Hematopoietic multipotent progenitor cell (in vitro differentiated cells): ENCODE data around the gene MET. TPM values are rescaled to one million over a fixed set of nuclear protein-coding genes. Genes with fewer than 3 reads are reported as not detected.
"Not testable (repeated sequence)": the region's sequence is repeated elsewhere in the genome, so short reads cannot be mapped to it uniquely, and the experiment has no call there.

Source experiments
- DNase-seq, 3 donors: peaks; one replicate each; pipeline ENCODE4 v3.0.0-alpha.2; 2011 to 2015; ENCODE audit warnings: low read depth in 2 of 3, low spot score in 2 of 3
- total RNA-seq: library from RNA; depleted of rRNA; stranded (reverse); fragments of >200 nt; gene quantifications from one replicate; pipeline ENCODE4 v1.2.3, GENCODE V29; 2012

MET gene
- total RNA-seq, 1 donor = under 0.01 TPM

DNA sequence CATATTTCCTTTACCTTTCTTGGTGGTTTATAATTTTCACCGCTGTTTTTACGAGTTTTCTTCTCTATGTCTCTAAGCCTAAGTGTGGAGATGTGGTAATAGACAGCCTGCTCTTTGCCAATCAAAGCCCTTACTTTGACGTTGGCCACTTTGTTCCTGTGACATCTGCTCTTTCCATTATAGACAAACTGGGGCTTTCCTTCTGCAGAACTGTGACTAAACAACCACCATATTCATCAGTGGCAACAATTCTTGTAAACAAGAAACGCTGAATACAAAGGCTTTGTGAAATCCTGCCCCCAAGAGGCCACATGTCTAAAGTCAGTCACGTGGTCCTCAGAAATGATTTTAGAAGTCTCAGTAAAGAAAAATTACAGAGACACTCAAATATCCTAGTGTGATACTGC, 130.8 kb downstream of the MET start:
- peak in 2 of 3 donors; percentile 47 to 74 for DNase-seq

DNA sequence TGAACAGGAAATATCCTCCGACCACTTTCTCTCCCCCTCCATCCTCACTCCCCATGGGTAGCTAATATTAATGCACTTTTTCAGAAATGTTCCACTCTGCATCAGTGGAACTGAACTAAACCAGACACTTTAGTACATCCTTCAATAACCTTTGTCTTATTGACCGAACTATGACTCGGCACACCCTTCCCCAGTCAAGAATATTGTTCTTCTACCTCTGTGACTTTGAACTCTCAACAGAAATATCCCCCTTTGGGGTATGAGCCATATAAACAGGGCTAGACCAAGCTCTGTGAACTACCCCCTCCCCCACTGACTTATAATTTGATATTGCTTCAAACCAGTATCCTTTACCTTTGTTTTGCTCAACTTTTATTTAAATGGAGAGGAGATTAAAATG, 132.5 kb downstream of the MET start:
- no peak for DNase-seq

DNA sequence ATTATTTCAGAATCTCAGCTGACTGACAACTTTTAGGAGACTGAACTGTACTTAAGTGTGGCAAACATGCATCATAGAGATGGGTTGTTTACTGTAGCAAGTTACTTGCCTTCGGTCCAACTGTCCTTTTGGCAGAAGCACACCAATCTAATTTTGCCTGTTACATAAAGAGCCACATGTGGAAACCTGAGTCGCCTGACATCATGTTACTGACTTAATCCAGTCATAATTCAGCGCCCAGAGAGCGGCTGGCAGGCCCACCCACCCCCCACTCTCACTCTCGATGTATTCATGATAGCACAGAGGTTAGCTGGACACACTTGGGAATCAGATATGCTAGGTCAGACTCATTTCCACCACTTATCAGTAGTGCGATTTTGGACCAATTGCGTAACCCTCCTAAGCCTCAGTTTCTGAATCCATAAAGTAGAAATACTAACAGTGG, 133.1 kb downstream of the MET start:
- no peak for DNase-seq

DNA sequence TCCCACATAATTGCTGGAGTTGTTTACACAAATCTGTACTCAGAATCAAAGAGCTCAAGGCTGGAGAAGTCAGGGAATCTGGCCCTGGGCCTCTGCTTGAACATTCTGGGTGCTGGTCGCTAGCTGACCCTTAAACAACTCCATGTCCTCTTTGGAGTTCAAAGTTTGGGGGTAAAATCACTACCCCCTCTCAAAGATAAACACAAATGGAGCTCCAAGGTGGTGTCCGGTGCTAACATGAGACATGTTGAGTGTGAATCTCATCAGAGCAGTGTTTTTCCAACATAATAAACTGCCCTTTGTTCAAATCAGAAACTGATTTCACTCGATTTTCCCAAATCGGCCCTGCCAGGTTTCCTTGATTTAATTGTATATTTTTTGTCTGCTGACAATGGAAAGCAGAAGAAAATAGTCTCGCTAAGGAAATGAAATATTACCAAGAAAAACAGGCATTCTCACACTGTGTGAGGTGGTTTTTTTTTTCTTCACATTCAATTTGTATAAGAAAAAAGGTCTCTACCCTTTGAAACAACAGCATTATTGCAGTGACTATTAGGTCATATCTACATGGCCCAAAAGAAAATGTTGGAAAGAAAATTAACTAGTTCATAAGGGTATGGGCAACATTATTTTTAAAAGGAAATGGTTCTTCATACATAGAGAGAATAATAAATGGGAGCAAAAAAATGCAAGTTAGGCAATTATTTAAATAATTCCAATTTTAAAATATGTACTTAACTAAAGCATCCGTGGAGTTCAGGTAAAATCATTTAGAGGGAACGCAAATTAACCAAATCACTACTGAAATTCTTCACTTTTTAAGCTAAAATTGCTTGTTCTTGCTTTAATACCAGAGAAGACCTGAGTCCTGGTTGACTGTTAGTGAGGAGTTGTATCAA, 134.3 kb downstream of the MET start:
- DNase-seq = no peak

DNA sequence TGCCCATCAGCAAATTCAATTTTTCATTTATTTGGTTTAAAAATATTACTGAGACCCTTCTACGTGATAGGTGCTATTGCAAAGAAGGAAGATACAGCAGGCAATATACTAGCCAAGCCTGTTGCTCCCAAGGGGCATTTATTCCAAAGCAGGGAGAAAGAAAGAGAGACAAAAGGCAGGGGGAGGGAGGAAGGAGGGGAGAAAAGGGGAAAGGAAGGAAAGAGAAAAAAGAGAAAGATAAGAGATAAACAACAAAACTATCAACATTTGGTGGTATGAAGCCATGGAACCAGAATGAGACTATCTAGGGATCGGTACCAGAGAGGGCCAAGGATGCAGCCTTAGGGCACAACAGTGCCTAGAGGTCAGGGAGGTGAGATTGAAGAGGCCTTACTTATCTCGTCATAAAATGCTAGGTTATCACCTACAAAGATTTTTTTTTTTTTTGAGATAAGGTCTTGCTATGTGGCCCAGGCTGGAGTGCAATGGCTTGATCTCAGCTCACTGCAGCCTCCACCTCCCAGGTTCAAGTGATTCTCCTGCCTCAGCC, 135.1 kb downstream of the MET start:
- DNase-seq = no peak

DNA sequence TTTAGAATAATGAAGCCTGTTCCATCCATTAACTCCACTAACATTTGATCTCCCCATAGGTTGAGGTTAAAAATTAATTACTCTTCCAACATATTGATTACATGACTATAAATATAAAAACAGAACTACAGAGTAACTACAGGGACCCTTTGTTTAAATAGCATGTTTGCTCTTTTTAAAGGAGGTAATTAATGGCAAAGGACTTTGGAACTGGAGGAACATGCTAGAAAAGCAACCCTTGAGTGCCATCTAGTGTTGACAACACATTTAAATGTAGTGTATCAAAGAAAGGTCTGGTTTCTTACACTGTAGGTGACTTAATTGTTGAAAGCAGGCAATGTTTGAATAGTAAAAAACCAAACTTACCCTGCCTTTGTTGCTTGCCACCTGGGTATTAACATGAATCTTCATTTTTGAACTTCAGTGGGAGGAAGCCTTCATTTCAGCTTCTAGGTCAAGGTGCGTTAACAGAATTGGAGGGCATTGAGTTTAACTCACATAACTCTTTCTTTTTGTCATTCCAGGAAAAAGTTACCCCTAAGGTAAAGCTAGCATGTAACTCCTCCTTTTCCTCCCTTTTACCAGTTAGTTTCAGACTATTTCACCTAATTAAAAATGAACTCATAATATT, 137.8 kb downstream of the MET start:
- DNase-seq = peak in 2 of 3 donors; percentile 48 to 80

DNA sequence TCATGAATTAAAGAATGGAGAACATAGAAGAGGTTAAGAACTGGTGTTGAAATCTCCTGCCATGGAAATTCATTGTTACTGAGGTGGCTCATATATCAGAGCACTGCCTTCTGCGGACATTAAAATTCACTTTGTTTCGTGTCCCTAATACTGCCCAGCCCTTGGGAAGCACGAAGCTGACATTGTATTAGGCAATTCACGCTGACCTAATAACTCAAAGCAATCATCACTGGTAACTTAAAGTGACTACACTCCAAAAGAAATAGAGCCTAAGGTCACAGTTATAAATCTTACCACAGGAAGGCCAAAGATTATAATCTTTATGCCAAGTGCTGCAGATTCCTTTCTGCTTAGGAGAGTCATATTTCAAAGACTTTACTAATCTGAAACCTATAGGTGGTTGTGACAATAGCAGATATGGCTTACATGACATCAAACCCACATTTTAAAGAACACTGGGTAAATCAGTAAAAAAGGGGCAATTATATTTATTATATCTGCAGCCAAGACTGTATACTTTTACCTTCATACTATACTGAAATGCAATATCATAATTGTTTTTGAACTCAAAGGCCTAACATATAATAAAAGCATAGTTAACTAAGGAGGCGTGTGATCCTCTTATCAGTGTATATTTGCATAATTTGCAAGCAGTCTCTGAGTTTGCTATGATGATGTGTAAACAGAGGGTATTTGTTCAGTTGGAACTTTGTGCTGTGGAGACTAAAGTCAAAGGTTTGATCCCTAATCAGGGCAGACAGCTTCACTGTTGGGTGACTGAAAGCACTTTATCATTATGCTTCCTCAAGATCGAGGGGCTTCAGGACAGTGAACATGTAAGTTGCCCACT, 138.5 kb downstream of the MET start:
- peak in 1 of 3 donors; percentile 7 for DNase-seq

DNA sequence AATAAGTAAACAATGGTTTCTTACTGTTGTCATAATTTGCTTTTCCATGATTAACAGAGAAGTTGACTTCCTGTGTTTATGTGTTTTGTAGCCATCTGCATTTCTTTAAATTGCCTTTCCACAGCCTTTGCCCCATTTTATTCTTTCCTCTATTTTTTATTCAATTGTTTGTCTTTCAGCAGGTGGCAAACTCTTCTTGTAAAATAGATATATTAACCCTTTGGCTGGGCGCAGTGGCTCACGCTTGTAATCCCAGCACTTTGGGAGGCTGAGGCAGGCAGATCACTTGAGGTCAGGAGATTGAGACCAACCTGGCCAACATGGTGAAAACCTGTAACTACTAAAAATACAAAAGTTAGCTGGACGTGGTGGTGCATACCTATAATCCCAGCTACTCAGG, 139.8 kb downstream of the MET start:
- DNase-seq = no peak

DNA sequence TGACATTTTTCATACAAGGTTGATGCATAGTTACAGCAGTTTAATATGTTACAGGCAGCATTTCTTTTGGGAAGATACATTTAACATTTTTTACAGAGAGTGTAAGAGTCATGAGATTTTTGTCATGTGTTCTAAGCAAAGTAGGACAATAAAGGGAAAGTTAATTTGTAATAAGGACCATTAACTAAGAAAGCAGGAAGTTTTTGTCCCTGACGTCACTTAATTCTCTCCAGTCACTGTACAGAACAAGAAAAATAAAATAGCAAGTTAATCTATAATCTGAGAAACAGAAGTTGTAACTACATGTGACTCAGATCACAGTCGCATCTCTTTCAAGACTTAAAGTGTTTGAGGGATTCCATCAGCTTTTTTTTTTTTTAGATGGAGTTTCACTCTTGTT, 140.9 kb downstream of the MET start:
- no peak for DNase-seq

DNA sequence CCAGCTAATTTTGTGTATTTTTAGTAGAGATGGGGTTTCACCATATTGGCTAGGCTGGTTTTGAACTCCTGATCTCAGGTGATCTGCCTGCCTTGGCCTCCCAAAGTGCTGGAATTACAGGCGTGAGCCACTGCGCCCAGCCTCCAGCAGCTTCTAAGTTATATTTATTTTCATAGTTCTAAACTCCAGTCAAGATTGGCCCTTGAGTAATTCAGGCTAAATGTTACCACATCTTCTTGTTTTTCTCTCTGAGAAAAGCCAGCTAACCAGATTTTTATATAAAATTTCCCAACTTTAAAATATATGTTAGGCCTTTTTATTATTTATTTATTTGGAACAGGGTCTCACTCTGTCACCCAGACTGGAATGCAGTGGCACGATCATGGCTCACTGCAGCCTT, 141.4 kb downstream of the MET start:
- not testable (repeated sequence) for DNase-seq

DNA sequence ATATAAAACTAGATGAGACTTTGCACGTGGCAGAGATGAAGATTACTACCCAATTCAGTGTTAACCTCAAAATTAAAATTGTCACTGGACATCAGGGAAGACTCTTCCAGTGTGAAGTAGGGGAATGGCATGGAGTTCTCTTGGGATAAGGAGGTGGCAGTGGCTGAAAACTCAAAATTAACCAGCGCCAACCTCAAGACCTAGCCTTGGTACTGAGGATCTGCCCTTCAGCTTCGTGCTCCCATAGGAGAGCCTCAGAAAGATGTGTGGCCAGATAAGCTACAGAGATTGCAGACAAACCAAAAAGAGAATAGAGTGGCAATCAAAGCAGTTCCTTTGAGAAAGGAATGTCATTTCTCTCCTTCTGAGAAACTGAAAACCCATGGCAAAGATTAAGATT, 143.0 kb downstream of the MET start:
- no peak for DNase-seq

DNA sequence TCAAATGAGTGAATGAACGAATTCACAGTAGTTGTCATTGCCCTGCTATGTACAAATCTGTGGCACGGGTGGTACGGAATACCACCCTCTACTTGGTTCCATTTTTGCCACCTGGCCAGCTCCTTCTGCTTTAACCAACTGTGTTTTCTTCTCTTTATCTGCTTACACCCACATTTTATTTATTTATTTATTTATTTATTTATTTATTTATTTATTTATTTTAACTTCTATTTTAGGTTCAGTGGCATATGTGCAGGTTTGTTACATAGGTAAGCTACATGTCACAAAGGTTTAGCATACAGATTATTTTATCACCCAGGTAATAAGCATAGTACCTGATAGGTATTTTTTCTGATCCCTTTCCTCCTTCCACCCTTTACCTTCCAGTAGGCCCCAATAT, 148.2 kb downstream of the MET start:
- no peak for DNase-seq

DNA sequence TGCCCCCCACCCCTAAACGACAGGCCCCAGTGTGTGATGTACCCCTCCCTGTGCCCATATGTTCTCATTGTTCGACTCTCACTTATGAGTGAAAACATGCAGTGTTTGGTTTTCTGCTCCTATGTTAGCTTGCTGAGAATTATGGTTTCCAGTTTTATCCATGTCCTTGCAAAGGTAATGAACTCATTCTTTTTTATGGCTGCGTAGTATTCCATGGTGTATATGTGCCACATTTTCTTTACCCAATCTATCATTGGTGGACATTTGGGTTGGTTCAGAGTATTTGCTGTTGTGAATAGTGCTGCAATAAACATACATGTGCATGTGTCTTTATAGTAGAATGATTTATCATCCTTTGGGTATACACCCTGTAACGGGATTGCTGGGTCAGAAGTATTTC, 149.7 kb downstream of the MET start:
- not testable (repeated sequence) for DNase-seq

DNA sequence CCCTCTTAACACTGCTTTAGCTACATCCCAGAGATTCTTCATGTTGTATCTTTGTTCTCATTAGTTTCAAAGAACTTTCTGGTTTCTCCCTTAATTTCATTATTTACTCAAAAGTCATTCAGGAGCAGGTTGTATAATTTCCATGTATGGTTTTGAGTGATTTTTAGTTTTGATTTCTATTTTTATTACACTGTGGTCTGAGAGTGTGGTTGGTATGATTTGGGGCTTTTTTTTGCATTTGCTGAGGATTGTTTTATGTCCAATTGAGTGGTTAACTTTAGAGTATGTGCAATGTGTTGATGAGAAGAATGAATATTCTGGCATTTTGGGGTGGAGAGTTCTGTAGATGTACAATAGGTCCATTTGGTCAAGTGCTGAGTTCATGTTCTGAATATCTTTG, 152.5 kb downstream of the MET start:
- DNase-seq = no peak

DNA sequence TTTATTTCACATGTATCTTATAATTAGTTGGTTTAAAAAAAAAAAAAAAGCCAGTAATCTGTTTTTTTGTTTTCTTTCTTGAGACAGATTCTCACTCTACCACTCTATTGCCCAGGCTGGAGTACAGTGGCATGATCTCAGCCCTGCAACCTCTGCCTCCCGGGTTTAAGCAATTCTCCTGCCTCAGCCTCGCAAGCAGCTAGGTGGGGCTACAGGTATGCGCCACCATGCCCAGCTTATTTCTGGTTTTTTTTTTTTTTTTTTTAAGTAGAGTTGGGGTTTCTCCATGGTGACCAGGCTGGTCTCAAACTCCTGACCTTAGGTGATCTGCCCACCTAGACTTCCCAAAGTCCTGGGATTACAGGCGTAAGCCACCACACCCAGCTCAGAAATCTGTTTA, 156.3 kb downstream of the MET start:
- DNase-seq = peak in 1 of 3 donors; percentile 26

DNA sequence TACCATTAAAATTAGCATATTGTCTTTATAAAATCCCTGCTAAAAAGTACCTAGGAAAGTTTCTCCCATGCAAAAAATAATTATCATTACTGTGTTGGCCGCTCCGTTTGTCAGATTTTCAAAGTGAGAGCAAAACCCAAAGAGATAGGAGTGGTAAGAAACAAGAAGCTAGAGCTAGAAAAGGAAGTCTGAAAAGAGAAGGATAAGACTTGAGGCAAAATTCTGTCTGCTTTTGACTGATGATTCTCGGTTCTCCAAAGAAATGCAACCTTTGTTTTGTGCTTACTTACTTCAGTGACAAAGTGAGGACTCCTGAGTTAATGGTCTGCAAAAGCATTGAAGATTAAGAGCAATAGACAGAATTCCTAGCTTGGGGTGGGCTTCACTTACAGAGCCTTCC, 157.0 kb downstream of the MET start:
- peak in 1 of 3 donors; percentile 26 for DNase-seq

DNA sequence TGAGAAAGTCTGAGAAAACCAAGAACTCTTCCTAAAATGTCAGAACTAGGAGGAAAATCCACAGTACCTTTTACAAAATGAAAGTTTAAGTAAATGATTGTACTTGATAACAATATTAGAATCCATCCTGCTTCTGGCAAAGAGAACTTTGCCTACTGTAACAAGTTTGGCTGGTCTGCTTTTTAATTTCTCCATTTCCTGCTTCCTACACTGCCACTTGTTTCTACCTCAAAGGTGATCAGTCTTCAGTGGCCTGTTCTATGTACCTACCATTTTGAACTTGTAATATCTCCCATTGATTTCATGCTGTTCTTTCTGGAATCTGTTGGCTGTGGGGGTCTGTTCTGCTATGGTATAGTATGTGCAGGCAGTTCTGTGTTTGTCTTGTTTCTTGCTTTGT, 157.5 kb downstream of the MET start:
- DNase-seq = no peak

DNA sequence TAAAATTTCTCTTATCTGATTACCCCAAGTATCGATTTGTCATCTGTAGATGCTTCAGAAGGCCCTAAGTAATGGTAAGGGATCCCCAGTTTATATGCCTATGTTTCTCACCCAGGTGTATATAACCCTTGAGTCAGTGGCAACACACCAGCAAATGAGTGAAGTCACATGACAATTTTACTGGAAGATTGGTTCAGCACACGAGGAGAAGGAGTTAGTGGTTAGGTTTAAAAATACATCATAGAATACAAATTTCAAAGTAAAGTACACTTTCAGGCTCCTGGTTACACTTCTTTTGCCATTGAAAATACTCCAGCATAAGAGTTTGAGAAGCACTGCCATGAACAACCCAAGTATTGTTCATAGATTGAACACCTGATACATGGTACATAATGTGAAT, 160.7 kb downstream of the MET start:
- no peak for DNase-seq

DNA sequence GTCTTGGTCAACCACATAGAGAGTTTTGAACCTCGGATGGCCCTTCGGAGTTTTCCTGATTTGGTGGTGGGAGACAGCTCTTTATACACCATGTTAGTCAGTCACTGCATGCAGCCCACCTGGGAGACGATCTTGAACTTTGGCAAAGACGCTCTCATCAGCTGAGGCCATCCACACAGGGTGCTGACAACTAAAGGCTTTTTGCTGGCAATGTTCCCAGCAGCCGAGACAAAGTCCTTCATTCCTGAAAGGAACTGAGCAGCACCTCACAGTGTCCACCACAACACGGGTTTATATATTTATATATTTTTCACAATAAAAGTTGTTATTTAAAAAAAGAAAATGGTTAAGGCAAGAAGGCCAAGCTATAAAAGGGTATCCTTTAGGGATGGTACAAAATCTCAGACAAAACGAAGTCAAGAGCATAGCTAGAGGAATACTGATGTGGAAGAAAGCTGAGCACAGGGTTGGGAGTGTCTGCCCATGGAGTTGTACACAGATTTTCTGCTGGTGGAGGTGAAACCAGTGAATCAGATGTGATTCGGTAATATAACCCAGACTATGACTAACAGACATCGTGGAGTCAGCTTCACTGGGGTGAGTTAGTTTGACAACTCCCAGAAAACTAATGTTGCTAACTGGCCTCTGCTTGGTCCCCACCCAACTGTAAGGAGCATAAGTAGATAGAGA, 163.0 kb downstream of the MET start:
- no peak for DNase-seq

DNA sequence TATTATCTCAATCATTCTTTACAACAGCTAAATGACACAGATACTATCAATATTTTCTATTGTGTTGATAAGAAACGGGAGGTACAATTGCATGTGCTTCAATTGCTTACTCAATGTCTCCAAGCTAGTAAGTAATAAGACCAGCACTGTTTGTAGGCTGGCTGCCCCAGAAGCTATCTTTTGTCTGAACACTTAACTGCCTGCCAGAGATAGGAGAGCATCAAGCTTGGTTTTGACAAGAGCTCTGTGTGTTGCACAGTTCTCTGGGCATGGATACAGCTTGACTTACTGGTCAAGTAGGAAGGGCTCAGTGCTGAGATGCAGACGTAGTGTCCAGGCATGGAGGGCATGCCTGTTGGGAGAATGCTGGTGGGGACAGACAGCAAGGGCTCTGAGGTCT, 164.1 kb downstream of the MET start:
- no peak for DNase-seq
